Endothelial cell of umbilical vein (primary cell): ENCODE results near the gene EMX1. TPM values are rescaled to one million over a fixed set of nuclear protein-coding genes. Genes with fewer than 3 reads are reported as not detected.

ENCODE experiments used
- BruUV-seq: library from RNA; stranded (reverse); fragments of 400-500 nt; replicated peaks from 2 replicates; lab custom pipeline; 2021; lab: Mats Ljungman, UMichigan
- CTCF ChIA-PET: fragments of 300-600, 350-600 bp; sonication (Branson Sonifier 250); formaldehyde crosslinking; loops from one replicate; lab custom pipeline; 2021; ENCODE audit warnings: antibody characterized with exemption, inconsistent platforms; lab: Charles Lee
- POLR2A ChIA-PET: fragments of 300-600, 350-600 bp; sonication (Branson Sonifier 250); formaldehyde crosslinking; loops from one replicate; lab custom pipeline; 2021; ENCODE audit warnings: antibody characterized with exemption, inconsistent platforms; lab: Charles Lee
- DNase-seq: peaks from one replicate; pipeline ENCODE4 v3.0.0-alpha.2; 2011; ENCODE audit warnings: low read depth, low spot score
- FAIRE-seq: peaks from 2 replicates; lab custom pipeline; 2011; peaks lifted over from hg19 to GRCh38; lab: Jason Lieb, UNC
- H2AFZ ChIP-seq: 2 replicates; pipeline ENCODE4 v1.6.0; 2012; ENCODE audit warnings: low read depth, low read length, control low read depth, inconsistent platforms
- H3K27ac ChIP-seq: 2 replicates; pipeline ENCODE4 v1.5.1; 2011; ENCODE audit warnings: low read depth, mild to moderate bottlenecking, control low read depth, low read length, moderate library complexity; ENCODE audit not compliant: insufficient read depth
- H3K27me3 ChIP-seq, 2 experiments: 2 replicates each; pipeline versions ENCODE4 v1.6.0 to v1.6.1; 2011; ENCODE audit warnings: low read length in 2 of 2, mixed read lengths in 1 of 2; ENCODE audit not compliant: control insufficient read depth in 2 of 2, insufficient read depth in 2 of 2
- H3K36me3 ChIP-seq, 2 experiments: 2 replicates in 1 of 2; 3 replicates in 1 of 2; pipeline ENCODE4 v1.5.1; 2011; ENCODE audit warnings: low read length in 2 of 2, mild to moderate bottlenecking in 1 of 2, moderate library complexity in 1 of 2; ENCODE audit not compliant: control insufficient read depth in 2 of 2, insufficient read depth in 2 of 2; ENCODE audit errors: extremely low read depth in 1 of 2
- H3K4me1 ChIP-seq: 3 replicates; pipeline ENCODE4 v1.5.1; 2011; ENCODE audit warnings: mild to moderate bottlenecking, low read length; ENCODE audit not compliant: control insufficient read depth, insufficient read depth; ENCODE audit errors: extremely low read depth
- H3K4me2 ChIP-seq: 2 replicates; pipeline ENCODE4 v1.6.1; 2011; ENCODE audit warnings: low read length, control low read depth, mixed read lengths; ENCODE audit not compliant: insufficient read depth
- H3K4me3 ChIP-seq, 3 experiments: fragments of 200-600 bp in 1 of 3; sonication (generic), shearing (Covaris generic) in 1 of 3; replicated peaks in 1 of 3; 2 replicates each; pipeline ENCODE4 v1.5.1; 2011 to 2016; ENCODE audit warnings: control low read depth in 3 of 3, low read length in 3 of 3, mild to moderate bottlenecking in 2 of 3, inconsistent platforms in 1 of 3, low read depth in 1 of 3, moderate library complexity in 1 of 3; ENCODE audit not compliant: insufficient read depth in 1 of 3
- H3K79me2 ChIP-seq: 2 replicates; pipeline ENCODE4 v1.6.0; 2012; ENCODE audit warnings: low read length, inconsistent platforms; ENCODE audit not compliant: control insufficient read depth, insufficient read depth
- H3K9ac ChIP-seq: replicated peaks from 2 replicates; pipeline ENCODE3; 2011; ENCODE audit warnings: low read length, control low read depth; ENCODE audit not compliant: insufficient read depth; ENCODE audit errors: extremely low read depth
- H3K9me1 ChIP-seq: replicated peaks from 3 replicates; pipeline ENCODE4 v1.6.0; 2011; ENCODE audit warnings: mild to moderate bottlenecking, low read length; ENCODE audit not compliant: control insufficient read depth, insufficient read depth; ENCODE audit errors: extremely low read depth
- H3K9me3 ChIP-seq: replicated peaks from 2 replicates; pipeline ENCODE4 v1.5.1; 2012; ENCODE audit warnings: low read length, inconsistent platforms; ENCODE audit not compliant: control insufficient read depth, insufficient read depth
- H4K20me1 ChIP-seq: replicated peaks from 2 replicates; pipeline ENCODE3; 2011; ENCODE audit warnings: mild to moderate bottlenecking, low read length; ENCODE audit not compliant: control insufficient read depth, insufficient read depth; ENCODE audit errors: extremely low read depth
- EZH2 ChIP-seq: IDR thresholded peaks from 2 replicates; pipeline ENCODE4 v1.6.1; 2012; ENCODE audit warnings: borderline replicate concordance, low read depth, mild to moderate bottlenecking, moderate library complexity, low read length, inconsistent platforms; ENCODE audit not compliant: severe bottlenecking
- FOS ChIP-seq: IDR thresholded peaks from 2 replicates; pipeline ENCODE4 v1.6.1; 2011; ENCODE audit warnings: mild to moderate bottlenecking, low read length, moderate library complexity, borderline replicate concordance; ENCODE audit not compliant: insufficient read depth
- GATA2 ChIP-seq: IDR thresholded peaks from 2 replicates; pipeline ENCODE4 v1.7.0; 2011; ENCODE audit warnings: low read depth, mild to moderate bottlenecking, moderate library complexity, mixed read lengths, low read length; ENCODE audit not compliant: insufficient read length, insufficient read depth
- JUN ChIP-seq: IDR thresholded peaks from 2 replicates; pipeline ENCODE4 v1.6.1; 2011; ENCODE audit warnings: borderline replicate concordance, low read depth; ENCODE audit not compliant: insufficient read length, insufficient read depth
- MYC ChIP-seq: IDR thresholded peaks from one replicate; pipeline ENCODE4 v1.6.1; 2011; ENCODE audit warnings: mild to moderate bottlenecking, low read depth, low read length
- POLR2A ChIP-seq: IDR thresholded peaks from 2 replicates; pipeline ENCODE4 v1.6.1; 2012; ENCODE audit warnings: low read depth, mild to moderate bottlenecking, control low read depth, low read length
- POLR2AphosphoS5 ChIP-seq: IDR thresholded peaks from 2 replicates; pipeline ENCODE4 v1.6.1; 2012; ENCODE audit warnings: low read depth, mild to moderate bottlenecking, control low read depth, low read length, moderate library complexity; ENCODE audit not compliant: insufficient read depth
- dilution Hi-C: fragments of 300-500 bp; cut with MboI; formaldehyde crosslinking; loops from one replicate; pipeline ENCODE4 v1.15.0; 2019; ENCODE audit warnings: low sequenced_read_pairs; ENCODE audit not compliant: extremely low pct_ligation_motif_present
- intact Hi-C: fragments of 100-400 bp; cut with micrococcal nuclease; formaldehyde crosslinking; loops from one replicate; pipeline ENCODE4 v1.10.0; 2022
- polyA plus RNA-seq, 4 experiments: library from polyadenylated mRNA; depleted of rRNA in 3 of 4; stranded (reverse) in 3 of 4; unstranded in 1 of 4; fragments of >200 nt; gene quantifications; 2 replicates each; pipeline versions ENCODE4 v1.2.1 to v1.2.3, GENCODE V29; 2011 to 2012; ENCODE audit warnings: missing spikeins in 1 of 4
- total RNA-seq: library from RNA; stranded (reverse); gene quantifications from 2 replicates; pipeline ENCODE4 v1.2.3, GENCODE V29; 2021
- TF ChIP-seq, protein P1 (sequence below), 2 donors: IDR thresholded peaks; 1 replicate in 1 of 2; 2 replicates in 1 of 2; pipeline ENCODE4 v1.5.1; 2011; ENCODE audit warnings: low read length in 2 of 2, mild to moderate bottlenecking in 2 of 2, moderate library complexity in 2 of 2, control low read depth in 1 of 2, inconsistent platforms in 1 of 2, low read depth in 1 of 2; ENCODE audit not compliant: insufficient read depth in 1 of 2; ENCODE audit errors: extremely low read depth in 1 of 2

The EMX1 gene
- total and polyA plus RNA-seq, 2 donors (not counting 3 experiments of a cell fraction or from before 2014, with no cell fraction given), result not detected

DNA sequence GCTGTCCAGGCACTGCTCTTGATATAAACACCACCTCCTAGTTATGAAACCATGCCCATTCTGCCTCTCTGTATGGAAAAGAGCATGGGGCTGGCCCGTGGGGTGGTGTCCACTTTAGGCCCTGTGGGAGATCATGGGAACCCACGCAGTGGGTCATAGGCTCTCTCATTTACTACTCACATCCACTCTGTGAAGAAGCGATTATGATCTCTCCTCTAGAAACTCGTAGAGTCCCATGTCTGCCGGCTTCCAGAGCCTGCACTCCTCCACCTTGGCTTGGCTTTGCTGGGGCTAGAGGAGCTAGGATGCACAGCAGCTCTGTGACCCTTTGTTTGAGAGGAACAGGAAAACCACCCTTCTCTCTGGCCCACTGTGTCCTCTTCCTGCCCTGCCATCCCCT lies 15.9 kb downstream of the EMX1 start:
- H3K4me1 ChIP-seq, result no peaks in the 10 kb centered on the region
- no peak overlapping the region for H3K4me2 ChIP-seq
- no peak overlapping the region for H3K27ac ChIP-seq
- ChIA-PET POLR2A (no interaction called here), CTCF (interaction anchor here (4.1 kb wide), 1 partner anchor 40 kb away, joined by 26 read pairs; no protein-coding TSS in a partner anchor)
- no TSS peak for BruUV-seq
- no peaks in the 10 kb centered on the region for H4K20me1 ChIP-seq
- no peak overlapping the region for H2AFZ ChIP-seq
- H3K79me2 ChIP-seq, result no peaks in the 10 kb centered on the region
- dilution Hi-C loops (no loop called here), intact Hi-C loops (no loop called here)
- no peaks in the 10 kb centered on the region for H3K36me3 ChIP-seq
- H3K9me3 ChIP-seq, result no peaks in the 10 kb centered on the region
- H3K4me3 ChIP-seq, result no peak overlapping the region
- FAIRE-seq (no peak), DNase-seq (no peak)
- peaks cover 24 to 37% of the 10 kb centered on the region in 2 experiments for H3K27me3 ChIP-seq
- TF ChIP-seq POLR2AphosphoS5, result no peak
- H3K9me1 ChIP-seq, result no peaks in the 10 kb centered on the region
- no peak overlapping the region for H3K9ac ChIP-seq

DNA sequence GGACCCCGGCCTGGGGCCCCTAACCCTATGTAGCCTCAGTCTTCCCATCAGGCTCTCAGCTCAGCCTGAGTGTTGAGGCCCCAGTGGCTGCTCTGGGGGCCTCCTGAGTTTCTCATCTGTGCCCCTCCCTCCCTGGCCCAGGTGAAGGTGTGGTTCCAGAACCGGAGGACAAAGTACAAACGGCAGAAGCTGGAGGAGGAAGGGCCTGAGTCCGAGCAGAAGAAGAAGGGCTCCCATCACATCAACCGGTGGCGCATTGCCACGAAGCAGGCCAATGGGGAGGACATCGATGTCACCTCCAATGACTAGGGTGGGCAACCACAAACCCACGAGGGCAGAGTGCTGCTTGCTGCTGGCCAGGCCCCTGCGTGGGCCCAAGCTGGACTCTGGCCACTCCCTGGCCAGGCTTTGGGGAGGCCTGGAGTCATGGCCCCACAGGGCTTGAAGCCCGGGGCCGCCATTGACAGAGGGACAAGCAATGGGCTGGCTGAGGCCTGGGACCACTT lies 16.4 kb downstream of the EMX1 start:
- Histone ChIP-seq H2AFZ (no peak overlapping the region), H3K9me3 (no peaks in the 10 kb centered on the region), H3K9ac (no peak overlapping the region), H3K27ac (no peak overlapping the region), H3K36me3 (no peaks in the 10 kb centered on the region), H3K4me1 (no peaks in the 10 kb centered on the region), H3K4me2 (no peak overlapping the region), H3K4me3 (no peak overlapping the region), H3K79me2 (no peaks in the 10 kb centered on the region), H4K20me1 (no peaks in the 10 kb centered on the region), H3K9me1 (no peaks in the 10 kb centered on the region), H3K27me3 (peaks cover 19 to 32% of the 10 kb centered on the region in 2 experiments)
- BruUV-seq, result no TSS peak
- intact Hi-C loops (no loop called here), dilution Hi-C loops (no loop called here)
- POLR2A ChIA-PET, result no interaction called here
- FAIRE-seq (no peak), DNase-seq (no peak)
- TF ChIP-seq, protein P1, sequence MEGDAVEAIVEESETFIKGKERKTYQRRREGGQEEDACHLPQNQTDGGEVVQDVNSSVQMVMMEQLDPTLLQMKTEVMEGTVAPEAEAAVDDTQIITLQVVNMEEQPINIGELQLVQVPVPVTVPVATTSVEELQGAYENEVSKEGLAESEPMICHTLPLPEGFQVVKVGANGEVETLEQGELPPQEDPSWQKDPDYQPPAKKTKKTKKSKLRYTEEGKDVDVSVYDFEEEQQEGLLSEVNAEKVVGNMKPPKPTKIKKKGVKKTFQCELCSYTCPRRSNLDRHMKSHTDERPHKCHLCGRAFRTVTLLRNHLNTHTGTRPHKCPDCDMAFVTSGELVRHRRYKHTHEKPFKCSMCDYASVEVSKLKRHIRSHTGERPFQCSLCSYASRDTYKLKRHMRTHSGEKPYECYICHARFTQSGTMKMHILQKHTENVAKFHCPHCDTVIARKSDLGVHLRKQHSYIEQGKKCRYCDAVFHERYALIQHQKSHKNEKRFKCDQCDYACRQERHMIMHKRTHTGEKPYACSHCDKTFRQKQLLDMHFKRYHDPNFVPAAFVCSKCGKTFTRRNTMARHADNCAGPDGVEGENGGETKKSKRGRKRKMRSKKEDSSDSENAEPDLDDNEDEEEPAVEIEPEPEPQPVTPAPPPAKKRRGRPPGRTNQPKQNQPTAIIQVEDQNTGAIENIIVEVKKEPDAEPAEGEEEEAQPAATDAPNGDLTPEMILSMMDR (IDR thresholded peaks at IDR 0.05; ENCODE audit: extremely low read depth in 1 of 2, insufficient read depth in 1 of 2, low read depth in 1 of 2, low read length in 2 of 2), result no peak
- TF ChIP-seq GATA2 (no peak), JUN (no peak), FOS (no peak), MYC (no peak), EZH2 (no peak), POLR2AphosphoS5 (no peak), POLR2A (no peak)
- CTCF ChIA-PET, result interaction anchor here (4.1 kb wide), 1 partner anchor 40 kb away, joined by 26 read pairs; no protein-coding TSS in a partner anchor
